H1 (cell line): ENCODE results near the gene FKBP2. TPM values are rescaled to one million over a fixed set of nuclear protein-coding genes. Genes with fewer than 3 reads are reported as not detected.

Source experiments
- CTBP2 ChIP-seq: IDR thresholded peaks from 2 replicates; pipeline ENCODE4 v1.7.0; 2011; ENCODE audit warnings: borderline replicate concordance, mild to moderate bottlenecking, moderate library complexity, mixed read lengths, low read length; ENCODE audit not compliant: insufficient read depth, insufficient read length
- polyA plus RNA-seq, 7 experiments: library from polyadenylated mRNA; depleted of rRNA in 3 of 7; stranded (reverse) in 5 of 7; unstranded in 2 of 7; fragments of >200 nt in 5 of 7; fragments of 200-250 nt in 2 of 7; gene quantifications; 1 replicate in 5 of 7; 2 replicates in 1 of 7; 4 replicates in 1 of 7; pipeline versions ENCODE4 v1.2.1 to v1.2.3, GENCODE V29; 2011 to 2013; ENCODE audit warnings: missing spikeins in 2 of 7, mixed read lengths in 2 of 7
- total RNA-seq: library from RNA; stranded (reverse); fragmentation: NEBNext Ultra II Directional; extraction: Animal tissue kit (Norgen Biotek cat#: 25700); gene quantifications from 2 replicates; pipeline ENCODE4 v1.2.1, GENCODE V29; 2021

The FKBP2 gene
- total and polyA plus RNA-seq, 2 of the 8 experiments (the other 6 are each of a cell fraction or from before 2014, with no cell fraction given), result 41.7 to 52.5 TPM

GRCh38 chr11:64208086-64208795, 32.7 kb upstream of the FKBP2 start (continued):
- TF ChIP-seq CTBP2, result no peak
